IMR-90 (cell line): Measurements from ENCODE around the gene NEO1. TPM values are rescaled to one million over a fixed set of nuclear protein-coding genes. Genes with fewer than 3 reads are reported as not detected.

ENCODE experiments used
- ATAC-seq: fragments of 200-7000 bp; cut with Tn5 transposase; 2 replicates; pipeline ENCODE4 v1.9.1; 2020; ENCODE audit warnings: low read depth, mild to moderate bottlenecking, moderate library complexity
- BruUV-seq: library from RNA; stranded (reverse); fragments of 400-500 nt; replicated peaks from 2 replicates; lab custom pipeline; 2021; lab: Mats Ljungman, UMichigan
- CTCF ChIA-PET: fragments of 300-600 bp; formaldehyde crosslinking; extraction: SDS; loops from one replicate; lab custom pipeline; 2021; ENCODE audit warnings: antibody characterized with exemption; lab: Yijun Ruan, JAX
- POLR2A ChIA-PET: fragments of 300-600 bp; sonication (Branson Sonifier 250); formaldehyde crosslinking; loops from one replicate; lab custom pipeline; 2022; ENCODE audit warnings: antibody characterized with exemption; ENCODE audit not compliant: unreplicated experiment; lab: Charles Lee
- DNase-seq: peaks from one replicate; pipeline ENCODE4 v3.0.0; 2013
- H2AFZ ChIP-seq: replicated peaks from 2 replicates; pipeline ENCODE3; 2013; ENCODE audit warnings: low read length, mild to moderate bottlenecking; ENCODE audit not compliant: poor library complexity
- H2AK5ac ChIP-seq: 2 replicates; pipeline ENCODE4 v1.6.1; 2013; ENCODE audit warnings: low read depth, low read length, inconsistent platforms
- H2AK9ac ChIP-seq: replicated peaks from 2 replicates; pipeline ENCODE3; 2013; ENCODE audit warnings: mild to moderate bottlenecking, low read depth, low read length, moderate library complexity; ENCODE audit not compliant: poor library complexity
- H2BK120ac ChIP-seq: 2 replicates; pipeline ENCODE4 v1.6.1; 2013; ENCODE audit warnings: low read depth, low read length, inconsistent platforms
- H2BK15ac ChIP-seq: 3 replicates; pipeline ENCODE4 v1.6.1; 2013; ENCODE audit warnings: low read depth, low read length, inconsistent platforms
- H2BK20ac ChIP-seq: 2 replicates; pipeline ENCODE4 v1.6.1; 2013; ENCODE audit warnings: low read depth, mild to moderate bottlenecking, inconsistent platforms, low read length, moderate library complexity
- H2BK5ac ChIP-seq: 2 replicates; pipeline ENCODE4 v1.6.1; 2013; ENCODE audit warnings: mild to moderate bottlenecking, low read depth, low read length, inconsistent platforms; ENCODE audit not compliant: poor library complexity, severe bottlenecking
- H3K14ac ChIP-seq: replicated peaks from 2 replicates; pipeline ENCODE4 v1.6.1; 2013; ENCODE audit warnings: low read depth, low read length, inconsistent platforms
- H3K18ac ChIP-seq: 2 replicates; pipeline ENCODE4 v1.6.1; 2013; ENCODE audit warnings: low read depth, low read length, control low read depth
- H3K23ac ChIP-seq: 2 replicates; pipeline ENCODE4 v1.6.1; 2013; ENCODE audit warnings: low read depth, low read length, inconsistent platforms
- H3K27ac ChIP-seq: 2 replicates; pipeline ENCODE4 v1.5.1; 2013; ENCODE audit warnings: mild to moderate bottlenecking, control low read depth, low read length; ENCODE audit not compliant: insufficient read depth
- H3K27me3 ChIP-seq: 2 replicates; pipeline ENCODE4 v1.6.1; 2013; ENCODE audit warnings: low read length; ENCODE audit not compliant: control insufficient read depth, insufficient read depth
- H3K36me3 ChIP-seq: 2 replicates; pipeline ENCODE4 v1.6.1; 2013; ENCODE audit warnings: low read length, mixed read lengths; ENCODE audit not compliant: control insufficient read depth, insufficient read depth
- H3K4ac ChIP-seq: 2 replicates; pipeline ENCODE4 v1.6.1; 2013; ENCODE audit warnings: low read depth, low read length, inconsistent platforms
- H3K4me1 ChIP-seq: 2 replicates; pipeline ENCODE4 v1.6.1; 2013; ENCODE audit warnings: low read length, mixed read lengths; ENCODE audit not compliant: control insufficient read depth, insufficient read depth
- H3K4me2 ChIP-seq: 2 replicates; pipeline ENCODE4 v1.6.1; 2013; ENCODE audit warnings: low read depth, mild to moderate bottlenecking, control low read depth, low read length, moderate library complexity
- H3K4me3 ChIP-seq: 2 replicates; pipeline ENCODE4 v1.5.1; 2013; ENCODE audit warnings: low read depth, mild to moderate bottlenecking, control low read depth, low read length, moderate library complexity; ENCODE audit not compliant: insufficient read depth
- H3K56ac ChIP-seq: 2 replicates; pipeline ENCODE4 v1.6.1; 2013; ENCODE audit warnings: low read length, inconsistent platforms; ENCODE audit not compliant: insufficient read depth; ENCODE audit errors: extremely low read depth
- H3K79me1 ChIP-seq, 2 experiments: 2 replicates each; pipeline ENCODE4 v1.6.1; 2013; ENCODE audit warnings: low read length in 2 of 2, inconsistent platforms in 1 of 2, low read depth in 1 of 2
- H3K9ac ChIP-seq: 2 replicates; pipeline ENCODE4 v1.6.1; 2013; ENCODE audit warnings: low read depth, low read length, control low read depth
- H3K9me1 ChIP-seq: 2 replicates; pipeline ENCODE4 v1.6.1; 2013; ENCODE audit warnings: low read length, inconsistent platforms; ENCODE audit not compliant: insufficient read depth
- H3K9me3 ChIP-seq: 2 replicates; pipeline ENCODE4 v1.6.1; 2013; ENCODE audit warnings: low read length; ENCODE audit not compliant: control insufficient read depth, insufficient read depth
- H4K20me1 ChIP-seq: 2 replicates; pipeline ENCODE4 v1.6.1; 2013; ENCODE audit warnings: low read length, inconsistent platforms; ENCODE audit not compliant: insufficient read depth
- H4K5ac ChIP-seq: 2 replicates; pipeline ENCODE4 v1.6.1; 2013; ENCODE audit warnings: mild to moderate bottlenecking, low read depth, low read length, control low read depth
- H4K8ac ChIP-seq, 2 experiments: 2 replicates each; pipeline ENCODE4 v1.6.1; 2013; ENCODE audit warnings: low read depth in 2 of 2, low read length in 2 of 2, control low read depth in 1 of 2, inconsistent platforms in 1 of 2
- H4K91ac ChIP-seq: 2 replicates; pipeline ENCODE4 v1.6.1; 2013; ENCODE audit warnings: low read depth, low read length, inconsistent platforms; ENCODE audit not compliant: insufficient read depth
- BHLHE40 ChIP-seq: fragments of 150-350 bp; IDR thresholded peaks from 2 replicates; pipeline ENCODE4 v1.6.1; 2016; ENCODE audit warnings: mild to moderate bottlenecking, low read depth, low read length
- CEBPB ChIP-seq: IDR thresholded peaks from 2 replicates; pipeline ENCODE4 v1.6.1; 2012; ENCODE audit warnings: low read depth, low read length, improper control_type of control experiment
- CHD1 ChIP-seq: IDR thresholded peaks from 2 replicates; pipeline ENCODE4 v1.6.1; 2012; ENCODE audit warnings: low read depth, low read length, improper control_type of control experiment
- FOS ChIP-seq: fragments of 150-350 bp; IDR thresholded peaks from 2 replicates; pipeline ENCODE4 v1.6.1; 2016; ENCODE audit warnings: low read depth, low read length
- MAFK ChIP-seq: IDR thresholded peaks from 2 replicates; pipeline ENCODE4 v1.6.1; 2012; ENCODE audit warnings: low read depth, low read length, improper control_type of control experiment
- MAZ ChIP-seq: IDR thresholded peaks from 2 replicates; pipeline ENCODE4 v1.6.1; 2012; ENCODE audit warnings: low read depth, mild to moderate bottlenecking, low read length, improper control_type of control experiment, moderate library complexity, borderline replicate concordance
- MXI1 ChIP-seq: IDR thresholded peaks from 2 replicates; pipeline ENCODE4 v1.6.1; 2012; ENCODE audit warnings: low read depth, mild to moderate bottlenecking, low read length, moderate library complexity, borderline replicate concordance
- NFE2L2 ChIP-seq: fragments of 150-350 bp; IDR thresholded peaks from 2 replicates; pipeline ENCODE4 v1.6.1; 2016; ENCODE audit warnings: low read depth, mild to moderate bottlenecking, low read length
- POLR2A ChIP-seq: IDR thresholded peaks from 2 replicates; pipeline ENCODE4 v1.6.1; 2012; ENCODE audit warnings: mild to moderate bottlenecking, low read depth, low read length
- RAD21 ChIP-seq: IDR thresholded peaks from 2 replicates; pipeline ENCODE4 v1.6.1; 2012; ENCODE audit warnings: low read length, improper control_type of control experiment
- RCOR1 ChIP-seq: IDR thresholded peaks from 2 replicates; pipeline ENCODE4 v1.6.1; 2012; ENCODE audit warnings: mild to moderate bottlenecking, low read length, improper control_type of control experiment; ENCODE audit not compliant: insufficient replicate concordance
- RFX5 ChIP-seq: IDR thresholded peaks from 2 replicates; pipeline ENCODE4 v1.8.0; 2012; ENCODE audit warnings: low read depth, mild to moderate bottlenecking, low read length, moderate library complexity
- SMC3 ChIP-seq: fragments of 150-350 bp; IDR thresholded peaks from 2 replicates; pipeline ENCODE4 v1.6.1; 2016; ENCODE audit warnings: low read depth, mild to moderate bottlenecking, antibody characterized with exemption, low read length, moderate library complexity
- WGBS, 2 experiments: methylation state at CpG; one replicate each; pipeline versions ENCODE4 v1.1.5 to v1.1.7; 2013; ENCODE audit warnings: missing lambda C conversion rate in 2 of 2; ENCODE audit not compliant: insufficient read length in 1 of 2; ENCODE audit errors: extremely low coverage in 2 of 2; 5-methylcytosine and 5-hydroxymethylcytosine counted together
- dilution Hi-C: fragments of 300-500 bp; cut with HindIII; formaldehyde crosslinking; loops from one replicate; pipeline ENCODE4 v1.14.3; 2018; ENCODE audit warnings: low sequenced_read_pairs; ENCODE audit not compliant: unreplicated experiment
- in situ Hi-C: fragments of 300-500 bp; cut with MboI; formaldehyde crosslinking; loops from 3 replicates; pipeline ENCODE4 v1.14.3; 2019; ENCODE audit warnings: low sequenced_read_pairs, inconsistent platforms, mixed read lengths
- intact Hi-C: fragments of 100-400 bp; cut with micrococcal nuclease; formaldehyde crosslinking; loops from 2 replicates; pipeline ENCODE4 v1.10.0; 2022
- polyA plus RNA-seq, 3 experiments: library from polyadenylated mRNA; depleted of rRNA; stranded (reverse); fragments of >200 nt; gene quantifications; 2 replicates each; pipeline ENCODE4 v1.2.3, GENCODE V29; 2012; ENCODE audit warnings: low replicate concordance in 1 of 3
- total RNA-seq: library from RNA; depleted of rRNA; stranded (reverse); fragments of >200 nt; gene quantifications from 2 replicates; pipeline ENCODE4 v1.2.3, GENCODE V29; 2012
- TF ChIP-seq, protein P1 (sequence below): fragments of 150-350 bp; IDR thresholded peaks from 2 replicates; pipeline ENCODE4 v1.6.1; 2017; ENCODE audit warnings: mild to moderate bottlenecking, antibody characterized with exemption, low read length, low read depth
- TF ChIP-seq, protein P2 (sequence below): fragments of 150-350 bp; IDR thresholded peaks from 2 replicates; pipeline ENCODE4 v1.6.1; 2016; ENCODE audit warnings: low read depth, mild to moderate bottlenecking, low read length, moderate library complexity, borderline replicate concordance

NEO1 gene
- total and polyA plus RNA-seq, 2 of the 4 experiments (the other 2 are of a cell fraction): 16.3 to 18.5 TPM

DNA sequence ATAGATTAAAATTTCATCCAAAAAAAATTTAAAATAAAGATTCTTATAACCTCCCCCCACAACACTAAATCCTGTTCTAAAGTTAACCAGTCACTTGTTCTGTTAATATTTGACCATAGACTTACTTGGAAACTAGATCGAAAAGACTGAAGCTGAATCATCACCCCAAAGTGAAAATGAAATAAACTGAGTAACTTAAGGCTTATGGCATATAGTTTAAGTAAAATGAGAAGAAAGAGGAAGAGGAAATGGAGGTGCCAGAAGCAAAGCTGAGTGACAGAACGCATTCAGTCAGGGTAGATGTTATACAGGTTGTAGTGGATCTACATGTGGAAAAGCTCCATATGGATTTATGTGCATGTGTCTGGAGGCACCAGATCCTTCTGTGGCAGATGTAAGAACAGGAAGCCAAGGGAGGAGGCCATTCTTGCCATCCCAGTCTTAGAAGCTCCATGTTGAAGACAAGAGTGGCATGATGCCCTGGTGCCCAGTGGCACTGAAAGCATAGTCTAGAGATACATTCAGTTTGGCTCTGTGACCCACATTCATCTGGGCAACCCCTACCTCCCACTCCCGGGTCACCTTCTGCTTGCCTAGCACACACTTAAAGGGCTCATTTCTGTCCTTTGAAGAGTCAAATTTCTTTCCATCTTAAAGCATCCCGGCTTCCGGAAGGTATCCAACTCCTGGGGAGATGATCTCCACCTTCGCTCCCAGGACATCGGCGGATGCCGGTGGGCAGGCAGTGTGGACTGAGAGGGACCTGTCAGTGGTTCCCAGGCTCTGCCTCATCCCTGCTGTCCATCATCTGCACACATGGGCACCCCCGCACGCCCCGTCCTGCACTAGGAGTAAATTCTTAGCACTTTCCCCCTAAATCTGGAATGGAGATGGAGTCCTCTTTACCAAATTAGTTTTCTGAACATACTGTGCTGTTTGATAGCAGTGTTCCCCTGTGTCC is 90.8 kb downstream of the NEO1 start:
- no peak overlapping the region for H4K8ac ChIP-seq
- H2BK5ac ChIP-seq: no peak overlapping the region
- H2BK120ac ChIP-seq: no peak overlapping the region
- intact Hi-C loops: no loop called here
- DNase-seq: no peak
- dilution Hi-C loops: no loop called here
- H4K20me1 ChIP-seq: no peaks in the 10 kb centered on the region
- ChIA-PET POLR2A (no interaction called here), CTCF (no interaction called here)
- no peak overlapping the region for H3K56ac ChIP-seq
- WGBS, 2 experiments: 96% methylated on average over 4 of the region's 12 CpGs; no CpG with 5 or more reads in 1 of the 2 experiments
- H2AK5ac ChIP-seq: no peak overlapping the region
- H3K36me3 ChIP-seq: peaks cover 2% of the 10 kb centered on the region; the same call in 1 of the 2 replicates
- no peak overlapping the region for H3K14ac ChIP-seq
- H2AK9ac ChIP-seq: no peak overlapping the region
- ATAC-seq: no peak
- no peak overlapping the region for H3K4me2 ChIP-seq
- no peak overlapping the region for H2BK20ac ChIP-seq
- no peak overlapping the region for H3K4me3 ChIP-seq
- BruUV-seq: no TSS peak
- H3K27me3 ChIP-seq: no peaks in the 10 kb centered on the region
- no peak overlapping the region for H3K27ac ChIP-seq
- no peak overlapping the region for H2BK15ac ChIP-seq
- H3K79me1 ChIP-seq: no peaks in the 10 kb centered on the region
- no peak overlapping the region for H3K4ac ChIP-seq
- no peak overlapping the region for H4K91ac ChIP-seq
- no peaks in the 10 kb centered on the region for H3K9me3 ChIP-seq
- no peak overlapping the region; the same call in 1 of the 2 replicates for H3K18ac ChIP-seq
- no peak overlapping the region for H4K5ac ChIP-seq
- in situ Hi-C loops: no loop called here
- H3K9ac ChIP-seq: no peak overlapping the region
- H3K9me1 ChIP-seq: no peaks in the 10 kb centered on the region
- no peak overlapping the region for H2AFZ ChIP-seq
- H3K4me1 ChIP-seq: no peaks in the 10 kb centered on the region
- H3K23ac ChIP-seq: no peak overlapping the region
- TF ChIP-seq CHD1 (no peak), NFE2L2 (no peak), FOS (no peak), MXI1 (no peak), BHLHE40 (no peak), RCOR1 (no peak), MAFK (no peak), POLR2A (no peak), RAD21 (no peak), SMC3 (no peak), RFX5 (no peak), MAZ (no peak), CEBPB (no peak)
- TF ChIP-seq, protein P1, sequence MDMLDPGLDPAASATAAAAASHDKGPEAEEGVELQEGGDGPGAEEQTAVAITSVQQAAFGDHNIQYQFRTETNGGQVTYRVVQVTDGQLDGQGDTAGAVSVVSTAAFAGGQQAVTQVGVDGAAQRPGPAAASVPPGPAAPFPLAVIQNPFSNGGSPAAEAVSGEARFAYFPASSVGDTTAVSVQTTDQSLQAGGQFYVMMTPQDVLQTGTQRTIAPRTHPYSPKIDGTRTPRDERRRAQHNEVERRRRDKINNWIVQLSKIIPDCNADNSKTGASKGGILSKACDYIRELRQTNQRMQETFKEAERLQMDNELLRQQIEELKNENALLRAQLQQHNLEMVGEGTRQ: no peak
- TF ChIP-seq, protein P2, sequence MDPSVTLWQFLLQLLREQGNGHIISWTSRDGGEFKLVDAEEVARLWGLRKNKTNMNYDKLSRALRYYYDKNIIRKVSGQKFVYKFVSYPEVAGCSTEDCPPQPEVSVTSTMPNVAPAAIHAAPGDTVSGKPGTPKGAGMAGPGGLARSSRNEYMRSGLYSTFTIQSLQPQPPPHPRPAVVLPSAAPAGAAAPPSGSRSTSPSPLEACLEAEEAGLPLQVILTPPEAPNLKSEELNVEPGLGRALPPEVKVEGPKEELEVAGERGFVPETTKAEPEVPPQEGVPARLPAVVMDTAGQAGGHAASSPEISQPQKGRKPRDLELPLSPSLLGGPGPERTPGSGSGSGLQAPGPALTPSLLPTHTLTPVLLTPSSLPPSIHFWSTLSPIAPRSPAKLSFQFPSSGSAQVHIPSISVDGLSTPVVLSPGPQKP: no peak
